ENCODE data around the gene BBX.
"Not testable (repeated sequence)": the region's sequence is repeated elsewhere in the genome, so short reads cannot be mapped to it uniquely, and the experiment has no call there.

Gene BBX

DNA sequence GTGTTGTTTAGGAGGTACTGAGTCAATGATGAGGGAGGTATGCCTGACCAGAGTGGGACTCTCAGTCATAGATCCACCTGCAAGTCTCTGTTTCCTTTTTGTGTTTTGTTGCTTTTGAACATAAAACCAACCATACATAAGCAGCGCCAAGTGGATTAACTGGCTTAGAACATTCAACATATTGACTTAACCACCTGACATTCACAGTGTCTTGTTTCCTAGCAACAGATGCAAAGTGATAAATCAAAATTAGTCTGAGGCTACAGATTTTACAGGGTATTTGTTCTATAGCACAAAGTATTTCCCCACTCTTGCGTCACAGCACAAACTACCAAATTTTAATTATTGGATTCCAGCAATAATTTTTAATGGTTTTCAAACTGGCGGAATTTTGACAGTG lies 283.8 kb downstream of the BBX start:
- DNase-seq: no peak

- peak in 1 of 2 donors; percentile 16 for DNase-seq
These were observed 287.7 kb downstream of the BBX start for GRCh38 chr3:107810171-107811071.

DNA sequence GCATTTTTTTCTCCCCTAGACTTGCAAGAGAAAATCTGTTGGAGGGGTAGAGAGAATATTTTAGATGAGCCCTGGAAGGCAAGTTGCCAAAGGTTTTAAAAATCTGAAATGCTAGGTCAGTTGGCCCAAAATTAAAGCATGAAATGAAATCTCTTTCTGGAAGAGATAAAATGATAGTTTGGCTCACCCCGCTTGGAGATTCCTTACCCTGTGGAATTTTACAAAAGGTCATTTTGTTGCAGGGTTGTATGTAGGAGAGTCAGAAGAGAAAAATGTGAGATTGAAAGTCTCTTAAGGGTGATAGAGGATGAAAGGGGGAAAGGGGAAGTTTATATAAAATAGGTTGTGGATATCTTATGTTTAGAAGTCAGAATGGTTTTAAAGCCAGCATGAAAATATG lies 290.3 kb downstream of the BBX start:
- no peak for DNase-seq

GRCh38 chr3:107816107-107816506 lies 293.3 kb downstream of the BBX start:
- DNase-seq: no peak

GRCh38 chr3:107817076-107817475 lies 294.3 kb downstream of the BBX start:
- no peak for DNase-seq

GRCh38 chr3:107818025-107818424 lies 295.3 kb downstream of the BBX start:
- DNase-seq: no peak

DNA sequence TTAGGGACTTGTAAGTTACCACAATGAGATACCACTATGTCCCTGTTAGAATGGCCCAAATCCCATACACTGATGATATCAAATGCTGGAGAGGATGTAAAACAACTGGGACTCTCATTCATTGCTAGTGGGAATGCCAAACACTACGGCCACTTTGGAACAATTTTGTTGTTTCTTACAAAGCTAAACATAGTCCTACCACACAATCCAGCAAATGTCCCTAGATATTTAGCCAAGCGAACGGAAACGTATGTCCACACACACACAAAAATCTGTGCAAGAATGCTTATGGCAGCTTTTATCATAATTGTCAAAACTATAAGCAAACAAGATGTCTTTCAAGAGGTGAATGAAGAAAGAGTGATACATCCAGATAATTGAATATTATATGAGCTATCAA lies 296.9 kb downstream of the BBX start:
- no peak for DNase-seq

DNA sequence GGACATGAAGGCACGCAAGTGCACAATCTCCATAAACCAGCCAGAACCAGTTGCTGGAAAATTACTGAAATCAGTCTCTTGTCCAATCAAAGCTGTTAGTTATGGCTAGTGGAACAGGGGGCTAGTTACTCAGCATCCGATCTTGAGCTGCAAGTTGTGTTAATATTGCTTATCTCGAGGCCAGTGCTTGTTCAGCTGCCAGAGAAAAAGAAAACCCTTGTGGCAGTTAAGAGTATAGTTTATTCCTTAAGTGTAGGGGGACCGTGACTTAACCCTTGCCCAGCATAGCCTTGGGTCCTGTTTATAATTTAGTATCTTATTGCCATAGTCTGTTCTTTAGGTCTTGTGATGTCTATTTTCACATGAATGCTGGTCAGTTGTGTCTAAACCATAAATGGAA lies 299.5 kb downstream of the BBX start:
- DNase-seq: no peak

DNA sequence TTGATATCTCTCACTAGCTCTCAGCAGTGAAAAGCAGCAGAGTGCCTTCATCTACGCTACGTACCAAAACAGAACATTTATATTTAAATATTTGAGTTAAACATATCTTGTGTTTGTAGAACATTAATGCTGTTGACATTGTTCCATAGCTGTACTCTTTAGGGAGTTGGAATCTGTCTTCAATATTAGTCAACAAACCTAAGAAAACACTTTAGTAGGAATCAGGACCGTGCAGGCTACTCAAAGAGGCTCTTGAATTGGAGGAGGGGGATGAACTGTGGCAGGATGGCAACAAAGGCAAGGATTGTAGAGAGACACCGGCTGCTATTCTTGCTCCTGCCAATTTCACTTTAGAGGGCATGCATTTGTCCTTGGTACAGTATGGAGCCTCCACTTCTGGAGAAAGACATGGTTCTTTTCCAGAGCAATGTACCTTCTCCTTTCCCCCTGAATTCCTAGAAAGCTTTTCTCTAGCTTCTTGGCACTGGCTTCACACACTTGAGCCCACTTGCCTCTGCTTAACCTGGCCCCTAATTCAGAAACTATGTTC lies 302.1 kb downstream of the BBX start:
- no peak for DNase-seq

DNA sequence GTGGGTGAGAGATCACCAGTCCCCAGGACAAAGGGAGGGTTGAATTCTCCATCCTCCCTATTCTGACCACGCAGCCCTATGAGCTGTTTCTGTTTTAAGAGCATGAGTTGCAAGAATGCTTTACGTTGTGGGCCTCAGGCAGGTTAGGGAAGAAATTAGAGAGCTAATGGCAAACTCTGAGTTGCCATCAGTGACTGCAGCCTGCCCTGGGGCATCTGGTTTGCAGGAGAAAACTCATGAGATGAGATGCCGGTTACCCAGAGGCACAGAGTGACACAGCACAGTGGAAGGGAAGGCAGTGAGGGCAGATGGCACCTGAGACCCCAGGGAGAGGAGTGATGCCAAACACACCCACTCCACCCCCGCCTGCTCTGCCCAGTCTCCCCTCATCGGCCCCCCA lies 302.8 kb downstream of the BBX start:
- no peak for DNase-seq

DNA sequence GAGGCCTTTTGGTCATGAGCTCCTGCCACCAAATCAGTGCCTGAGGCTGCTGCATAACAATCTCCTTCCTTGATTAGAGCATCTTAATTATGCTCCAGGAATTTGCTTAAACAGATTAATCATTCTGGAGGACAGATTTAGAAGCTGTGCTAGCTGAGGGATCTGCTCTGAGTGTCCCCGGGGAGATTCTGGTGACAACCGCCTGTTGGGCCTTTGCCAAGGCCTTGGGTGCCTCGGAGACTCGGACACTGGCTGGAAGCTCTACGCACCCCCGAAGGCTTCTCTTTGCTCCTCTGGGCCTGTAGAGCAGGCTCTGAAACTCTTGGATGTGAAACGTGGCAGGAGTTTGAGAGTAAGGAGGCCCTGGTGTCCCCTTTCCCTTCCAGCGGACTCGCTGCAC lies 304.0 kb downstream of the BBX start:
- no peak for DNase-seq

GRCh38 chr3:107829185-107829584 lies 306.4 kb downstream of the BBX start:
- DNase-seq: no peak

DNA sequence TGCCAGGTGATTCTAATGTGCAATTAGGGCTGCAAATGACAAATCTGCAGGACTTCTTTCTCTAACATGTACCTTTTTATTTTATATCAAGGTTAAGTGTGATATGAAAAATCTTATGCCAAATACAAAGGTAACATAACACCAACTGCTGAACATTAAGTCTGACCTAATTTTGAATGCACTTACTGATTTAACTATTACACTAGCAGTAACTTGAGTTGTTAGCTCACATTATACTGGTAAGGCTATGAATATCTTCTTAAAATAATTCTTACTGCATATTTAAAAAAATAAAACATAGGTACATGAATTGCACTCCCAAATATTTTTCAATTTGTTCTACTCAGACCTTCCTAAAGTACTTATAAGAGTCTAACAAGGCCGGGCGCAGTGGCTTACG lies 308.8 kb downstream of the BBX start:
- no peak for DNase-seq

DNA sequence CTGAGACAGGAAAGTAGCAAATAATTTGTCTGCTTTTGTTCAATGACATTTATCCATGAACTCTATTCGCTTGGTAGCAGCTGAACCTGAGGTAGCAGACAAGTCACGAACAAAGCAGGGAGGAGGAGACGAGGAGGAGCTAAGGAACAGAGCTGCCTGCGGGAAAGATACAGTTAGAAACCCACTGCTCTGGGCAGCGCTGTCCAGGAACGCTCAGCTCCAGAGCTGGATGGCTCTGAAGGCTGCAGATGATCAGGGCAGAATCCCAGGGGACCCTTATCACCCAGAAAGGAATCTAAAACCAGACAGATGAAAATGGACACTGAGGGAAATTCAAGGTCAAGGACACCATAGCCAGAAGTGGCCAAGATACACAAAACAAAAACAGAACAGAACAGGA lies 310.3 kb downstream of the BBX start:
- DNase-seq: no peak

DNA sequence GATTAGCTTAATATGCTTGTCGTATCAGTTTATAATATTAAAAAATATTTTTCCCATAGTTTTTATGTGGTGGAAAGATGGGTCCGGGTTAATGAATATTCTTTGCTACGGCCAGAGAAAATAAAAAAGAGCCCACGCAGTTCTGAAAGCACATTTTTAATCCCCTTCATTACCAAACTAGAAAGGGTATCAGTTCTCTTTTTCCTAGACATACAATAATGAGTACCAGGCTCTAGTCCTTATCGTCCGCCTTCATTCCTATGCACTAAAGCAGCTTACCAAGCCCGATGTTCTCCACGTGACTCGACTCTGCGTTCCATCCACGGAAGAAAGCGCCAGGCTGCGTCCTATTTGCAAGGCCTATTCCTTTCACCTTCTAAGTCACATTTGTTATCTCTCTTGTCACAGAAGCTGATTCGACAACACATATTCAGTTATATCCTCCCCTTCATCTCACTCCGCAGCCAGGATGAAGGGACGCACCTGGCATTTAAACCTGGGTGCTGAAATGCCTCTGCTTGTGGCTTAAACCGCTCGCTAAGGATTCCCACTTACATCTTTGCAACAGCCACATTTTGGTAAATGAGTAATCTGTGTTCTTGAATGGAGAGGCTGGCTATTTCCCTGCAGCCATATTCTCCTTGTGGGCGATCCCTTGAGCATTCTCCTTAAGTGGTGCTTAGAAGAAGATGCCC lies 311.1 kb downstream of the BBX start:
- no peak for DNase-seq

DNA sequence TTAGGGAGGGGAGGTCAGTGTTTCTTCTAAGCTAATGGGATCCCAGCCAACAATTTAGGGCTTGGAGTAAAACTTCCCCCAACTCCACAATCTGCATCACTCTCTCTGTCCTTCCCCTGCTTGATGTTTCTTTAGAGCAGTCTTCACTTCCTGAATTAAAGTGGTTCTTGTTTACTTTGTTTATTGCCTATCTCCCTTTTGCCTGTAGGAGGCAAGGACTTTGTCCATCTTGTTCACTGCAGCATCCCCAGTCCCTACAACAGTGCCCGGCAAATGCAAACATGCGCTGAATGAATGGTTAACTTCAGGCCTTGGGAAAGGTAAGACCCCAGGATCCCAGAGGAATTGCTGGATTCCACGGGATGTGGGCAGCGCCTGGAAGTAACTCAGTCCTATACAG lies 312.2 kb downstream of the BBX start:
- DNase-seq: not testable (repeated sequence)

DNA sequence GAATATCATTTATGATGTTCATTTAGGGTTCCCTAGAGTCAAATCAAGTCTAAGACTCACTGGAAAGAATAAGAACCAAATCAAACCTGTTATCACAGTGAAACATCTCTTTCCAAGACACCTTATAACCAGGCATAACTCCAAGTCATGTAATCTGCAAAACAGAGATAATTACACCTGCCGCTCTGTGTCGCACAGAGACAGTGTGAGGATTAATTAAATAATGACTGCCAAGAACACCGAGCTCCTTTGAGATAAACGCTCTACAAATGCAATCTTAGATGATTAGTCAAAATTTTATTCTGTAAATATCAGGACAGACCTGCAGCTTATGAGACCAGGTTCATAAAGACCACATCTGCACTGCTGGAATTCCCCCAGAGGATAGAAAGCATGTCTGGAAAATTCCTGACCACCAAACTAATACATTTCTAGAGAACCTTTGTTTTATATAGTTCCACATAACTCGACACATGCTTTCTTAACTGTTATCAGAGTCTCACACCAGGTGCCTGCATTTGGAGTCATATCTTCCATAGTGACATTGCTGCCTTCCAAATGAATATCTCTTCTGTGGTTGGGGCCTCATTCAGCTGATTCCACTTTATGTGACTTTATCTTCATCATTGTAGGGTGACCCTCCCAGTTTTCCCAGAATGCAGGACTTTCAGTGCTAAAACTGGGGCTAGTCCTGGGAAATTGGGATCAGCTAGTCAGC lies 315.3 kb downstream of the BBX start:
- DNase-seq: no peak

- no peak for DNase-seq
These were observed 319.1 kb downstream of the BBX start for GRCh38 chr3:107841831-107842230.

DNA sequence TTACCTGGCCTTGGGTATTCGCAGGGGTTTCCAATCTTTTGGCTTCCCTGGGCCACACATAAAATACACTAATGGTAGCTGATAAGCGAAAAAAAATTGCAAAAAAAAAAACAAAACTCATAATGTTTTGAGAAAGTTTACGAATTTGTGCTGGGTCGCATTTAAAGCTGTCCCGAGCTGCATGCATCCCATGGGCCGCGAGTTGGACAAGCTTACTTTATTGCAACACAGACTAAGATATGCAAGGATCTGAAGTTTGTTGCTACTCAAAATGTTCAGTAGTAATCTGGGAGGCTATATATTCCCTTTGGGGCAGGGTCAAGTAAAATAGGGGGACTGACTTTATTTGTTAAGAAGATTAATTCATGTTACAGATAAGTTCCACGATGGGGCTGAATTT lies 320.2 kb downstream of the BBX start:
- DNase-seq: no peak

DNA sequence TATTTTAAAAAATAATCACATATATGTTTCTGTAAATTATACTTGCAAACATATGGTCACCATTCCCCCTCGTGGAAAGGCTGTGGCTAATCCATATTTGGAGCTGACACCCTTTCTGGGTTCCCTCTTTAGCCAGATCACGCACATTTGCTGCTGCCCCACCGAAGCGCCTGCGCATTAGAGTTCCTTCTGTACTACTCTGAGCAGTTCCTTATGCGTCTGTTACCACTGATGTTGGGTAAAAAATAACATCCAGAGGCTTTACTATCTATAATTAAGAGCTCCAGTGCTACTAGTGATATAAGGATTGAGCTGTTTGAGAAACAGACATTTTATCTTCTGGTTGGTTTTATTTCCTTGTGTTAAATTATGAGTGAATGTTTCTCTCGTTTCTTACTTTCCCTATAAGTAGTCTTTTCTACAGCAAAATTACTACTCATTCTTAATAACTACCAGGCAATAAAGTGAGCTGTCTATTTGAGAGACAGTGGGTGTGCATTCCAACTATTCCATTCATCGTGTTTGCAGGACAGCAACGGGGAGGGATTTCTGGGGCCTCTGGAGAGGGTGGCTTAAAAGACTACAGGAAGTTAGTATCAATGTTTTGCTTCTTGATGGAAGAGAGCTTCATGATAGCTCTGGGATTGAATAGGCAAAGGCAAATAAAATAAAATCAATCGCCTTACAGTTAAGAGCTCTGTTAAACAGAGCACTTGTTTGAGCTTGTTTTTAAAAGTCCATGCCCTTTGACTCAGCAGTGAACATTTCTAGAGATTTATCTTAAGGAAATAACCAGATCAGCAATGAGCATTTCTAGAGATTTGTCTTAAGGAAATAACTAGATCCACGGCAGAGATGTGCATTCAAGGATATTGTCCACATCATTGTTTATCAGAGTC lies 322.9 kb downstream of the BBX start:
- DNase-seq: no peak

DNA sequence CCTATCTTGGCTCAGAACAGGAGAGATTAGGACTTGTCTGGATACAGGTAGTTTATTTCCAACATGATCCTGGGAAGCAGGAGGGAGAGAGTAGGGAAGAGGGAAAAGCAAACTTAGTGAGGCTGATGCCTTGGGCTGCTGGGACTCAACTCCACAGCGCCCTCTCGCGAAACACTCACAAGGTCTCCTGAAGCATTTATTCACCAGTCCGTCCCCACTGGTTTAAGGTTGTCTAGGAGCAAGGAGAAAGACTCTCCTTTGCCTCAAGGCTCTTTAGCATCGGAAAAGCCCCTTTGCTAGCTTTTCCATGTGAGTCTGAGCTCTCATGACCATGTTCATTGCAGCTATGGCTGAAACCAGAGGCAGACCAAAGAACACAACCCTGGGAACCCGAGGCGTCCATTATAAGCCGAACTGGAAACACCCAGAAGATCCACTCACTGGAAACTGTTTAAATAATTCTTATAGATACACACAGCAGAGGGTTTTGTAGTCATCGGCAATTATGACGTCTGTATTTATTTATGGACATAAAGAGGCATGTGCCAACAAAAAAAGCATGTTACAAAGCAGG lies 323.6 kb downstream of the BBX start:
- peak; percentile 20 to 52 for DNase-seq

DNA sequence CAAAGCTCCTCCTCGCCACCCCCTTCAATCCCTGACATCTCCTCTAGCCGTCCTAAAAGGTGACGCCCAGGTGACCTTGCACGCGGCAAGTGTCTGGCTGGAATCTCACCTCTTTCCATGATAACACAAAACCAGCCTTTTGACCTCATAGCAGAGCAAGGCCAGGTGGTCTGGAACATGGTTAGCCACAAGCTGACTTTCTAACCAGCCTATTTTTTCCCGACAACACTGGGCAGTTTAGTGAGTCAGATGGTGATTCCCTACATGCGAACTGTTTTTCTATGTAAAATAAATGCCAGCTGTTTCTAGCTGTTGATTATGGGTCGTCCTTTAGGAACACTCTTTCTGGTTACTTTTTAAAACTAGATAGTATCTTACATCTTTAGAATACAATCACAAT lies 325.0 kb downstream of the BBX start:
- no peak for DNase-seq

All from inflammatory macrophage (primary cell).